Adipose tissue (tissue), 3 donors: ENCODE data around the gene SPATC1L. TPM values are rescaled to one million over a fixed set of nuclear protein-coding genes. Genes with fewer than 3 reads are reported as not detected.

Experiments
- H3K27ac ChIP-seq: one replicate; pipeline ENCODE4 v1.5.1; 2013; ENCODE audit warnings: low read depth, low read length
- WGBS, 3 donors: extraction: QIAGEN DNeasy Blood & Tissue Kit; methylation state at CpG; one replicate each; pipeline ENCODE4 v1.1.7; 2013; 5-methylcytosine and 5-hydroxymethylcytosine counted together
- polyA plus RNA-seq, 3 donors: library from polyadenylated mRNA; stranded (reverse); fragments of 200-250 nt; gene quantifications; one replicate each; pipeline ENCODE4 v1.2.3, GENCODE V29; 2013
- donor health status: healthy with polysubstance abuse.
- donor health status: Bipolar disorder and iron deficiency.
- donor health status: healthy.

SPATC1L gene
- polyA plus RNA-seq, 3 donors: 4.8 to 10.0 (median 9.1) TPM

- 78 to 94% (median 92%) methylated on average over 4 of the region's 4 CpGs for WGBS, 3 donors
- H3K27ac ChIP-seq: no peak overlapping the region
Observed at GRCh38 chr21:46131588-46131837, 52.7 kb downstream of the SPATC1L start.

GRCh38 chr21:46130831-46131587 lies 53.2 kb downstream of the SPATC1L start:
- WGBS, 3 donors: 57 to 72% (median 61%) methylated on average over 22 of the region's 22 CpGs

GRCh38 chr21:46129846-46130651 lies 54.2 kb downstream of the SPATC1L start:
- 71 to 83% (median 79%) methylated on average over 27 of the region's 27 CpGs for WGBS, 3 donors

More at GRCh38 chr21:46130831-46131587, 53.2 kb downstream of the SPATC1L start:
- no peak overlapping the region for H3K27ac ChIP-seq

GRCh38 chr21:46128933-46129571 lies 55.2 kb downstream of the SPATC1L start:
- no peak overlapping the region for H3K27ac ChIP-seq
- WGBS, 3 donors: 81 to 92% (median 91%) methylated on average over 44 to 45 of the region's 45 CpGs

More at GRCh38 chr21:46129846-46130651, 54.2 kb downstream of the SPATC1L start:
- no peak overlapping the region for H3K27ac ChIP-seq

- H3K27ac ChIP-seq: no peak overlapping the region
- WGBS, 3 donors: 58 to 76% (median 73%) methylated on average over 23 of the region's 23 CpGs
Observed at GRCh38 chr21:46128106-46128932, 55.9 kb downstream of the SPATC1L start.

- WGBS, 3 donors: 84 to 91% (median 90%) methylated on average over 32 to 40 of the region's 40 CpGs
- H3K27ac ChIP-seq: no peak overlapping the region
Observed at GRCh38 chr21:46127239-46128105, 56.8 kb downstream of the SPATC1L start.

- no peak overlapping the region for H3K27ac ChIP-seq
- WGBS, 3 donors: 77 to 86% (median 84%) methylated on average over 27 to 32 of the region's 32 CpGs
Observed at GRCh38 chr21:46126309-46127238, 57.7 kb downstream of the SPATC1L start.

GRCh38 chr21:46125846-46126301 lies 58.4 kb downstream of the SPATC1L start:
- 86 to 87% (median 86%) methylated on average over 47 of the region's 47 CpGs for WGBS, 3 donors
- no peak overlapping the region for H3K27ac ChIP-seq

GRCh38 chr21:46124926-46125845 lies 59.1 kb downstream of the SPATC1L start:
- no peak overlapping the region for H3K27ac ChIP-seq
- WGBS, 3 donors: 85 to 90% (median 88%) methylated on average over 49 of the region's 49 CpGs

GRCh38 chr21:46124083-46124925 lies 60.0 kb downstream of the SPATC1L start:
- H3K27ac ChIP-seq: no peak overlapping the region
- 85 to 93% (median 91%) methylated on average over 15 to 16 of the region's 16 CpGs for WGBS, 3 donors

- no peak overlapping the region for H3K27ac ChIP-seq
- 76 to 92% (median 90%) methylated on average over 11 to 12 of the region's 12 CpGs for WGBS, 3 donors
Observed at GRCh38 chr21:46122758-46123683, 61.2 kb downstream of the SPATC1L start.

- no peak overlapping the region for H3K27ac ChIP-seq
- WGBS, 3 donors: 81 to 84% (median 81%) methylated on average over 12 of the region's 12 CpGs
Observed at GRCh38 chr21:46122237-46122671, 62.0 kb downstream of the SPATC1L start.

GRCh38 chr21:46121286-46122221 lies 62.7 kb downstream of the SPATC1L start:
- no peak overlapping the region for H3K27ac ChIP-seq
- 80 to 90% (median 90%) methylated on average over 29 of the region's 29 CpGs for WGBS, 3 donors
